Activated naive CD8-positive, alpha-beta T cell treated with anti-CD3 and anti-CD28 coated beads for 36 hours (primary cell): ENCODE results near the gene OSBPL2. TPM values are rescaled to one million over a fixed set of nuclear protein-coding genes. Genes with fewer than 3 reads are reported as not detected.

Experiments used
- DNase-seq: peaks from one replicate; pipeline ENCODE4 v3.0.0; 2021
- H3K27ac Mint-ChIP-seq: one replicate; pipeline ENCODE4 v1.8.0; 2022; ENCODE audit warnings: mild to moderate bottlenecking, moderate library complexity, mixed read lengths
- H3K27me3 Mint-ChIP-seq: one replicate; pipeline ENCODE4 v1.8.0; 2022; ENCODE audit warnings: mild to moderate bottlenecking, mixed read lengths
- H3K36me3 Mint-ChIP-seq: one replicate; pipeline ENCODE4 v1.8.0; 2021; ENCODE audit warnings: mild to moderate bottlenecking, mixed read lengths
- H3K4me1 Mint-ChIP-seq: one replicate; pipeline ENCODE4 v1.8.0; 2021; ENCODE audit warnings: mixed read lengths
- H3K4me3 Mint-ChIP-seq: one replicate; pipeline ENCODE4 v1.8.0; 2022; ENCODE audit warnings: mild to moderate bottlenecking, moderate library complexity, mixed read lengths
- H3K9me3 Mint-ChIP-seq: one replicate; pipeline ENCODE4 v1.8.0; 2022; ENCODE audit warnings: mixed read lengths
- total RNA-seq, 2 experiments: library from RNA; stranded (reverse); gene quantifications; one replicate each; pipeline ENCODE4 v1.2.3, GENCODE V29; 2021

Gene OSBPL2
- total RNA-seq, 2 experiments from 2014 or later, result 19.2 to 20.4 TPM

DNA sequence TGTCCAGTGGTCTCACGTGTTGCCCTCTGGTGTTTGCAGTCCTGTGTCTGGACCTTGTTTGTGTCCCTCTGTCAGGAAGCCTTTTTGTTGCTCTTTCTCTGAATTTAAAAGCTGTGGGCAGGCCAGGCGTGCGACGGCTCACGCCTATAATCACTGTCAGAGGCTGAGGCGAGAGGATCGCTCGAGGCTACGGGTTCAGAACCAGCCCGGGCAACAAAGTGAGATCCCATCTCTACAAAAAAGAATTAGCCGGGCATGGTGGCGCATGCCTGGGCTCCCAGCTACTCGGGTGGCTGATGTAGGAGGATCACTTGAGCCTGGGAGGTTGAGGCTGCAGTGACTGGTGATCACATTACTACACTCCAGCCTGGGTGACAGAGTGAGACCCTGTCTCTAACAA is 28.5 kb downstream of the OSBPL2 start:
- H3K27ac Mint-ChIP-seq, result no peak overlapping the region
- H3K4me3 Mint-ChIP-seq, result no peak overlapping the region
- H3K4me1 Mint-ChIP-seq, result no peaks in the 10 kb centered on the region
- no peak for DNase-seq
- peaks cover 11% of the 10 kb centered on the region for H3K36me3 Mint-ChIP-seq
- H3K27me3 Mint-ChIP-seq, result no peaks in the 10 kb centered on the region
- H3K9me3 Mint-ChIP-seq, result no peaks in the 10 kb centered on the region

DNA sequence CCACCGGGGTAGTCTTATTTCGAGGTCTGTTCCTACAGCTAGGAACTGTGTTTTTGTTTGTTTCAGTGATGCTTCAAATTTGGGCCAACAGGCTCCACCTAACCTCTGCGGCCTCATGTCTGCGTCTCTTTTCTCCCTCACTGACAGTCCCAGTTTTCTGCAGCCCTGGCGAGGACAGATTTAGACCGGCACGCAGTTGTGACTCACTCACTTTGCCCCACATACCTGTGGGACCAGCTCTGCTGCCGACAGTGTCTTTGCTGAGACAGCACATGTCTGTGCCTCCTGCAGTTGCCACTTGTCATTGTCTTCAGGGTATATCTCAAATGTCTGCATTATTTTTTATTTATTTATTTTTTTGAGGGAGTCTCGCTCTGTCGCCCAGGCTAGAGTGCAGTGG is 29.2 kb downstream of the OSBPL2 start:
- H3K36me3 Mint-ChIP-seq, result peaks cover 12% of the 10 kb centered on the region
- no peaks in the 10 kb centered on the region for H3K27me3 Mint-ChIP-seq
- no peak for DNase-seq
- no peaks in the 10 kb centered on the region for H3K4me1 Mint-ChIP-seq
- H3K4me3 Mint-ChIP-seq, result no peak overlapping the region
- H3K27ac Mint-ChIP-seq, result no peak overlapping the region
- H3K9me3 Mint-ChIP-seq, result no peaks in the 10 kb centered on the region

DNA sequence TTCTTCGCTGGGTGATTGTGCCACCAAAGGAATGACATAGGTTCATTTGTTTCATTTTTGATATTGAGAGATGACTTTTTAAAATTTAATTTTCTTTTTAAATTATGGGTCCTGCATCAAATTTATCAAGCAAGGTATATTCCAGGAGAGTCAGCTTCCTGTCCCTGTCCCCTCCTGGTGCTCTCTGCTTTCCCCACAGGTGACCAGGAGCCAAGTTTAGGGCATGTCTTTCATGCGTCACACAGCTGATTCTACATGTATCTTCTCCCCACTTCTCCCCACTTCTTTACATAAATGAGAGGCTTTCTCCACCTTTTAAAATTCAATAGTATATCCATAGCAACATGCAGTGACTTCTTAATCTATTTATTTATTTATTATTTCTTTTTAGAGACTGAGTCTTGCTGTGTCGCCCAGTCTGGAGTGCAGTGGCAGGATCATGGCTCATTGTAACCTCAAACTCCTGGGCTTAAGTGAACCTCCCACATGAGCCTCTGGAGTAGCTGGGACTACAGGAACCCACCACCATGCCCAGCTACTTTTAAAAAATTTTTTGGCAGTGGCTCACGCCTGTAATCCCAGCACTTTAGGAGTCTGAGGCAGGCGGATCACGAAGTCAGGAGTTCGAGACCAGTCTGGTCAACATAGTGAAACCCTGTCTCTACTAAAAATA is 30.0 kb downstream of the OSBPL2 start:
- Mint-ChIP-seq H3K4me1 (no peaks in the 10 kb centered on the region), H3K27ac (no peak overlapping the region), H3K27me3 (no peaks in the 10 kb centered on the region), H3K36me3 (peaks cover 12% of the 10 kb centered on the region), H3K9me3 (no peaks in the 10 kb centered on the region), H3K4me3 (no peak overlapping the region)
- no peak for DNase-seq

DNA sequence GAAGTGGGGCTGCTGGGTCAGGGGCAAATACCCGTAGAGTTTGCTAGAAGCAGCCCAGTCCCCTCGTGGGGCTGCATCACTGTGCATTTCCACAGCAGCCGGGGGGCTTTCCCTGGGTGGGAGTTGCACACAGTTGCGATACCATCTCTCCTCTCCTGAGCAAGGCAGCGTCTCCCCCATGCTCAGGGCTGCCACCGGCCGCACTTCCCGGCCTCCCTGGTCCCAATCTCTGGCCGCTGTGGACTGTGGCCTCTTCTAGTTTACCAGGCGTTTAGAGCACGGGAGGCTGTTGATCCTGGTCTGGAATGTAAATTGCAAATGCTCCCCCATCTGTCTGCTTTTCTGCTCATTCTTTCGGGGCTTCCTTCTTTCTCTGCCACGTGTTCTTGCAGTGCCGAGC is 31.1 kb downstream of the OSBPL2 start:
- DNase-seq, result no peak
- no peaks in the 10 kb centered on the region for H3K4me1 Mint-ChIP-seq
- no peak overlapping the region for H3K4me3 Mint-ChIP-seq
- H3K9me3 Mint-ChIP-seq, result no peaks in the 10 kb centered on the region
- no peaks in the 10 kb centered on the region for H3K27me3 Mint-ChIP-seq
- no peak overlapping the region for H3K27ac Mint-ChIP-seq
- H3K36me3 Mint-ChIP-seq, result peaks cover 12% of the 10 kb centered on the region

DNA sequence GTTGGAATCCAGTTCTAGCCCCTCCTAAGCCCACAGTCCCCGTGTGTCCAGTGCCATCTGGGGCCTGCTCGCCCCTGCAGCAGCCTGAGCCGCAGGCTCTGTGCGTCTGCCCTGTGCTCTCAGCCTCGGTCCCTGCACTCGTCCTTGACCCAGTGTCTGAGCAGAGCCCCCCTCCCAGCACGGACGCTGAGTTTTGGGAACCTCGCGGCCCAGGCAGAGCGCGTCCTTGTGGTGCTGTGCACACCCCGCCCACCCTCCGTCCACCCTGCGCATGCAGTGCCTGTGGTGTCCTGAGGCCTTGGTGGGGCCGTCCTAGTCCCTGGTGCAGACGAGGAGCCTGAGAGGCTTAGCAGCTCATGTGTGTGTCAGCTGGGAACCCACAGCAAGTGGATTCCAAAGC is 31.6 kb downstream of the OSBPL2 start:
- DNase-seq, result no peak
- H3K4me3 Mint-ChIP-seq, result no peak overlapping the region
- H3K36me3 Mint-ChIP-seq, result peaks cover 9% of the 10 kb centered on the region
- H3K4me1 Mint-ChIP-seq, result no peaks in the 10 kb centered on the region
- H3K9me3 Mint-ChIP-seq, result no peaks in the 10 kb centered on the region
- H3K27ac Mint-ChIP-seq, result no peak overlapping the region
- no peaks in the 10 kb centered on the region for H3K27me3 Mint-ChIP-seq

DNA sequence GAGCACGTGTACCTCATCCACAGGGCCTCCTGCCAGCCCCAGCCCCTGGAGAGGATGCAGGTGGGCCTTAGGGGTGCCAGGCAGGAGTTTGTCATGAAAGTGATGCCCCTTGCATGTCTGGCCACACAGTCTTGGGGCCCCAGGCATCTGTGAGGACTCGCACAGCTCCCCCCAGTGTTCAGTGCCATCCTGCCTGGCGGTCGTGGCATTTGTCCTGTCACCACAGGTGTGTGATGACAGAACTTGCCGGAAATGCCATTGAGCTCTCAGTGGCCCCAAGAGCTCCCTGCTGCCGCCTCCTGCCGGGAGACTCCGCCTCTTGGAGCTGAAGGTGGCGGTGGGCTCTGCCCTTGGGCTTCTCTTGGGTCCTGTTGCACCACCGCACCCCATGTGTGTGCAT is 33.9 kb downstream of the OSBPL2 start:
- no peak overlapping the region for H3K4me3 Mint-ChIP-seq
- no peaks in the 10 kb centered on the region for H3K27me3 Mint-ChIP-seq
- no peak overlapping the region for H3K27ac Mint-ChIP-seq
- peaks cover 1% of the 10 kb centered on the region for H3K36me3 Mint-ChIP-seq
- no peaks in the 10 kb centered on the region for H3K4me1 Mint-ChIP-seq
- no peaks in the 10 kb centered on the region for H3K9me3 Mint-ChIP-seq
- no peak for DNase-seq

DNA sequence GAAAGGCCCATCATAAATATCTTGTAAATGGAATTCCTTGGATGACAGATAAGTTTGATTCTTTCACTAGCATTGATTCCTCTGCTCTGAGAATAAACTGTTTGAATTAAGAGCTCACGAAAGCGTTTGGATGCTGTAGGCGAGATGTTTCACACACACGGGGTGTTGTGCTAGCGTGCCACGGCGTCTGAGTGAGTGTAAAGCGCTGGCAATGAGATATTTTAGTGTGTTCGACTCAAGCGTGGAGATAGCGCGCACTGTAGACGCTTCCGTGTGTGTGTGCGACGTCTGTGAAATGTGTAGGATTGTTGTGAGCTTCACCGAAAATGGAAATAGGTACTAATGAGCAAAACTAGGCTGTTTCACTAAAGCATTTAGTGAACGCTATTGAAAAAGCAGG is 35.1 kb downstream of the OSBPL2 start:
- Mint-ChIP-seq H3K4me1 (no peaks in the 10 kb centered on the region), H3K27me3 (no peaks in the 10 kb centered on the region), H3K27ac (no peak overlapping the region), H3K9me3 (no peaks in the 10 kb centered on the region), H3K4me3 (no peak overlapping the region), H3K36me3 (peaks cover 1% of the 10 kb centered on the region)
- no peak for DNase-seq

DNA sequence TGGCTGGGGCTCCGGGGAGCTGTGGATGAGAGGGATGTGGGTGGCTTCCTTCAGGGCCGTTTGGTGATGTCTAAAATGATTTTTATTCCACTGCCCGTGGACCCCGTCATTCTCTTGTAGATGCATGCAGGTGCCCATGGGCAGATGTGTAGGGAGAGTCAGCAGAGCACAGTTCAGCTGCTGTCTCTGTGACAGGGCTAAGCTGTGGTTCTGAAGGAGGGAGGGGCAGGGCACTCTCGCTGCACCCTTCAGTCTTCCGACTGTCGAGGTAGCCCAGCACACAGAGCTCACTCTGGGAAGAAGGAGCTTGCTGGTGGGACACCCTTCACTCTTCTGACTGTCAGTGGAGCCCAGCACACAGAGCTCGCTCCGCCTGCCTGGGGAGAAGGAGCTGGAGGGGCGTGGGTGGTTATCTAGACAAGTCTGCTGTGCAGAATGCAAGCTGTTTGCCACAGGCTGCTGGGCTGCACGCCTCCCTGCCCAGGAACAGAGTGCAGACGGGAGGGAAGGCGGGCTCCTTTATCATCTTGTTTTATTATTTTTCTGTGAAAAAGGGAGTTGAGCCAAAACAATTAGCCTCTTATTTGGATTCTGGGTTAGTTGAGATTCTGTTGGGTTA is 36.1 kb downstream of the OSBPL2 start:
- Mint-ChIP-seq H3K4me3 (no peak overlapping the region), H3K27me3 (no peaks in the 10 kb centered on the region), H3K27ac (no peak overlapping the region), H3K9me3 (no peaks in the 10 kb centered on the region), H3K36me3 (peaks cover 1% of the 10 kb centered on the region), H3K4me1 (no peaks in the 10 kb centered on the region)
- DNase-seq, result no peak

DNA sequence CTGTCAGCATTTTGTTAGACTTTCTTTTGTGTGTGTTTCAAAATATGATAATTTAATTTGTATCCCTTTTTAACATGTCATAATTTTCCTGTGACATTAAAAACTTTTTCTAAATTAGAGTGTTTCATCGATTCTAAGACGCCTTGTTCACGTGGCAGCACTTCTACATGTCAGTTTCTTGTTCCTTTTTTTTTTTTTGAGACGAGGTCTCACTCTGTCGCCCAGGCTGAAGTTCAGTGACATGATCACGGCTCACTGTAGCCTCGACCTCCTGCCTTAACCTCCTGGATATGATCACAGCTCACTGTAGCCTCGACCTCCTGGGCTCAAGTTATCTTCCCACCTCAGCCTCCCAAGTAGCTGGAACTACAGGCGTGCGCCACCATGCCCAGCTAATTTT is 36.9 kb downstream of the OSBPL2 start:
- H3K27ac Mint-ChIP-seq, result no peak overlapping the region
- no peaks in the 10 kb centered on the region for H3K4me1 Mint-ChIP-seq
- no peaks in the 10 kb centered on the region for H3K9me3 Mint-ChIP-seq
- DNase-seq, result no peak
- H3K36me3 Mint-ChIP-seq, result peaks cover 1% of the 10 kb centered on the region
- H3K27me3 Mint-ChIP-seq, result no peaks in the 10 kb centered on the region
- H3K4me3 Mint-ChIP-seq, result no peak overlapping the region

DNA sequence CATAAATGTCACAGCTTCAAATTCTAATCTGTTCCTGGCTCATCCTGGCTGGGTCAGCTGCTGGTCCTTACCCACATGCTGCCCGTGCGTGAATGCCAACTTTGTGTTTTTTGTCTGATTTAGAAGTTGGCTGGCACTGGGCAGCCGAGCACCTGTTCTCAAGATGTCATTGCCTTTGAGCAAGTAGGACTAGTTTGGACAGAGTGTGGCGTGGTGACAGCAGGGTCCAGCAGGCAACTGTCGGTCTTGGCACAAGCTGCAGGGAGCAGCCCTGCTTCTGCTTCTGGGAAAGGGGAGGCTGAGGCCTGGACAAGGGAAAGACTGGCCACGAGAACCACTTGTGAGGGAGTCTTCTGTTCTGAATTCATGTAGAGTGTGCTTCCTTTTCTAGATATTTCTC is 38.1 kb downstream of the OSBPL2 start:
- H3K36me3 Mint-ChIP-seq, result peaks cover 1% of the 10 kb centered on the region
- H3K27ac Mint-ChIP-seq, result no peak overlapping the region

DNA sequence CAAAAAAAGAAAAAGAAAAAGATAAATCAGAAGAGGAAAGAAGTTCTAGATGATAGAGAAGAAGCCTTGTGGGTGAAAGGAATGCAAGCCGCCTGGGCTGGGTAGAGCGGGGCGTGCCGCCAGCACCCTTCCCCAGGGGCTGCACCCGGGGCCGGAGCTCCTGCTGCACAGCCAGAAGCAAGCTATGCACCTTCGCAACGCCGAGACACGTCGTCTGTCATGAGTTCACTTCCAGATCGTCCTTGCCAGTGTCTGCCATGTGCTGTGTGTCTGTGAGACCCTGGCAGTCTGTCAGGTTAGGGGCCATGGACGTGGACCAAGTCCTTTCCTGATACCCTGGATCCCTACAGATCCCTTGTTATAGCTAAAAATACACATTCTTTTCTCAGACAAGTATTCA is 38.9 kb downstream of the OSBPL2 start:
- H3K4me1 Mint-ChIP-seq, result no peaks in the 10 kb centered on the region
- DNase-seq, result no peak
- no peak overlapping the region for H3K4me3 Mint-ChIP-seq
- no peaks in the 10 kb centered on the region for H3K27me3 Mint-ChIP-seq
- H3K27ac Mint-ChIP-seq, result no peak overlapping the region
- H3K9me3 Mint-ChIP-seq, result no peaks in the 10 kb centered on the region
- H3K36me3 Mint-ChIP-seq, result peaks cover 1% of the 10 kb centered on the region

More for the DNA sequence above, 38.1 kb downstream of the OSBPL2 start:
- Mint-ChIP-seq H3K4me3 (no peak overlapping the region), H3K4me1 (no peaks in the 10 kb centered on the region), H3K9me3 (no peaks in the 10 kb centered on the region), H3K27me3 (no peaks in the 10 kb centered on the region)
- no peak for DNase-seq

DNA sequence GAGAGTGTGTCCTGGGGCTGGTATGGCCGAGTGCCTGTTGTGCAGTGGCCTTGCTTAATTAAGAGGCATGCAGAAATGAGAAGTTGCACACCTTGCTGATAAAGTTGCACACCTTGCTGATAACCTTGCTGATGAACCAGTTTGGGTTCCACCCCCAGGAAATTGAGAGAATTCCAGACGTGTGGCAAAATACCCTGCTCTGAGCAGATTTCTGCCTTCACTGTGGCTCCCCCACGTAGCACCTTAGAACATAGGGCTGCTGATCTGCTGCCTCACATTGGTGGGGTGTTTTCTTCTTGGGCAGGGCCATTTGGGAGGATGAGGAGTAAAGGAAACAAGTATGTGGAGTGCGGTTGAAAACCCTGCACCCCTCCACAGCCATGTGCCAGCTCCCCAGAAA is 42.0 kb downstream of the OSBPL2 start:
- no peaks in the 10 kb centered on the region for H3K4me1 Mint-ChIP-seq
- no peak overlapping the region for H3K4me3 Mint-ChIP-seq
- H3K27me3 Mint-ChIP-seq, result no peaks in the 10 kb centered on the region
- H3K9me3 Mint-ChIP-seq, result no peaks in the 10 kb centered on the region
- H3K27ac Mint-ChIP-seq, result no peak overlapping the region
- DNase-seq, result no peak
- no peaks in the 10 kb centered on the region for H3K36me3 Mint-ChIP-seq

DNA sequence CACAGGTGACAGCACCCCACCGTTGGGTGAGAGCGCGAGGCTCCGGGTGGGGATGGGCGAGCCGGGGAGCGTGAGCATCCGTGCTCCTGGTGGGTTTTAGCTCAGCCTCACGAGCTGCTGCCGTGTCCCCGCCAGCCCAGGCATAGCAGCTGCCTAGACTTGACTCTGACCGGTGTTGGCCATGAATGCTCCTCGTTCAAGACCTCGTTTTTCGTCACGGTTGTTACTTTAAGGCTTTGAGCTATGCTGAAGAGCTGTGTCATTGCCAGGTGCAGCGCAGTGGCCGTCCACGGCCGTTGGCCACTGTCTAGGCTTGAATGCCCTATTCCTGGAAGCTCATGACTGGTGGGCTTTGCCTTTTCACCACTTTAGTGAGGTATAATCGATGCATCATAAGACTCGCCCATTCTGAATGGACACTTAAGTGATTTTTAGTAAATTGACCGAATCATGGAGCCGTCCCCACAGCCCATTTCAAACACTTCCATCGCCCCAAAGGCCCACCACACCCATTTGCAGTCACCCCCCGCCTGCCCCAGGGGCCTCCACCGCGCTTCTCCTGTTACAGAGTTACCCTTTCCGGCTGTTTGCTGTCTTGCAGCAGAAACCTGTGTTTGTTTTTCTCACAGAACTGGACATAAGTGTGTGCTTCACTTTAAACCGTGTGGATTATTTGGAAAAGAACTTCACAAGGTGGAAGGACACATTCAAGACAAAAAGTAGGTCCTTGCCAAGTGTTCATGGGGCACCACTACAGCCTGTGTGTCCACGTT is 43.0 kb downstream of the OSBPL2 start:
- no peak overlapping the region for H3K4me3 Mint-ChIP-seq
- H3K4me1 Mint-ChIP-seq, result no peaks in the 10 kb centered on the region
- no peaks in the 10 kb centered on the region for H3K9me3 Mint-ChIP-seq
- H3K27ac Mint-ChIP-seq, result no peak overlapping the region
- peaks cover 2% of the 10 kb centered on the region for H3K36me3 Mint-ChIP-seq
- no peak for DNase-seq
- H3K27me3 Mint-ChIP-seq, result no peaks in the 10 kb centered on the region

DNA sequence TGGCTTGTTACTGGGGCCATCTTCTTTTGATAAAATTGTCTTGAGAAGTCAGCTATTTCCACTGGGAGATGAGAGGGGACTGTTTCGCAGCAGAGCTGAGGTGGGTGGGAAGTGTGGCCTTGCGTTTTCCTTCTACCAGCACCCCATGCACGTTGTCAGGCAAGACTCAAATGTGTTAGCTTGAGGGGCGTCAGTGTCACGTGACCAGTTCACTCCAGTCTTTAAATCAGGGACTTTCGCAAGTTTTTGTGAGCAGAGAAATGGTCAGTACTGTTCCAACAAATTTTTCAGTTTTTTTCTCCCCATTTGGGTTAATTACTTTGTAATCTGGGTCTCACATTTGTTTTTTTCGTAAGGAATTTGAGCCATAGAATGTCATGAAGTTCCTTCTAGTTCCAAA is 43.8 kb downstream of the OSBPL2 start:
- H3K27ac Mint-ChIP-seq, result no peak overlapping the region
- no peak overlapping the region for H3K4me3 Mint-ChIP-seq
- H3K9me3 Mint-ChIP-seq, result no peaks in the 10 kb centered on the region
- DNase-seq, result no peak
- H3K4me1 Mint-ChIP-seq, result no peaks in the 10 kb centered on the region
- H3K27me3 Mint-ChIP-seq, result no peaks in the 10 kb centered on the region
- peaks cover 2% of the 10 kb centered on the region for H3K36me3 Mint-ChIP-seq

DNA sequence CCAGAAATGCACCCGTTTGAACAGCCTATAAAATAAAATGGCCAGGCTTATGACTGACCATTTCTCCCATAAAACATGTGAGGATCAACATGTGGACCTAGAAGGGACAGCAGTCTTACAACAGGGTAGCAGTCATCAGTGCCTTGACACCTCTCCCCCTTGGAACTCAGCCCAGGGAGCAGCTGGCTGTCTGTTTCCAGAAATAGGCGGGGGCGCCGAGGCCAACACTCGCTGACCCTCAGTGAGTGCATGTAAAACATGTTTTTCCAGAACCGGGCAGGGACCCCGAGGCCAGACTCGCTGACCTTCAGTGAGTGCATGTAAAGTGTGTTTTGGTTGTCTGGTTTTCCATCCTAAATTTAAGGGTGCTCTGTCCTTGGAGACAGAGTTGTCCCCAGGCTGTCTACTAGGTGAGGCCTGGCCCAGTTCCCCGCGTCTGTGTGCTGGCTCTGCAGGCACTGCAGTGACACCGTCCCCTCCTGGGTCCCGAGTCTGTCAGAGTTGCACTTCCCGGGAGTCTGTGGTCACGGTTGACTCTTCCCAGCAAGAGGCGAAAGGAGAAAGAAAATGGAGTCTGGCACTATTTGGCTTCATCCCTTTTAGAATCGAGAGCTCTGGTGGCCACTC is 44.7 kb downstream of the OSBPL2 start:
- Mint-ChIP-seq H3K27me3 (no peaks in the 10 kb centered on the region), H3K9me3 (no peaks in the 10 kb centered on the region), H3K27ac (no peak overlapping the region), H3K4me3 (no peak overlapping the region), H3K4me1 (no peaks in the 10 kb centered on the region), H3K36me3 (peaks cover 2% of the 10 kb centered on the region)
- DNase-seq, result no peak
